HepG2 (cell line): ENCODE results near the gene FNDC3B. TPM values are rescaled to one million over a fixed set of nuclear protein-coding genes. Genes with fewer than 3 reads are reported as not detected.

ENCODE experiments used
- AKAP8 ChIP-seq: sonication (generic); formaldehyde crosslinking; IDR thresholded peaks from 2 replicates; pipeline ENCODE4 v1.5.1; 2020; ENCODE audit warnings: mild to moderate bottlenecking, missing genetic modification reagents
- ATF7-NPFF ChIP-seq: sonication (generic); formaldehyde crosslinking; IDR thresholded peaks from 2 replicates; pipeline ENCODE4 v1.8.1; 2023; ENCODE audit warnings: mild to moderate bottlenecking, low read depth, missing genetic modification reagents, moderate library complexity
- CCDC6 ChIP-seq: sonication (generic); formaldehyde crosslinking; IDR thresholded peaks from 2 replicates; pipeline ENCODE4 v1.8.1; 2022; ENCODE audit warnings: mild to moderate bottlenecking, missing genetic modification reagents, moderate library complexity
- HOXD1 ChIP-seq: sonication (generic); formaldehyde crosslinking; IDR thresholded peaks from 2 replicates; pipeline ENCODE4 v1.5.0; 2020; ENCODE audit warnings: missing genetic modification reagents
- JUNB ChIP-seq: sonication (generic); formaldehyde crosslinking; IDR thresholded peaks from 2 replicates; pipeline ENCODE4 v1.8.0; 2022; ENCODE audit warnings: missing genetic modification reagents, mild to moderate bottlenecking, borderline replicate concordance
- MED1 ChIP-seq: sonication (generic); formaldehyde crosslinking; IDR thresholded peaks from 2 replicates; pipeline ENCODE4 v1.4.0; 2020; ENCODE audit warnings: missing genetic modification reagents
- MNT ChIP-seq: fragments of 450-650 bp; IDR thresholded peaks from 2 replicates; pipeline ENCODE4 v1.6.1; 2016
- NCOR1 ChIP-seq: fragments of 200-600 bp; sonication (generic); IDR thresholded peaks from 2 replicates; pipeline ENCODE4 v1.7.0; 2017; ENCODE audit warnings: antibody characterized with exemption, low read length, borderline replicate concordance
- NFAT5 ChIP-seq: sonication (generic); formaldehyde crosslinking; IDR thresholded peaks from 2 replicates; pipeline ENCODE4 v1.4.0; 2020; ENCODE audit warnings: missing genetic modification reagents
- PBX3 ChIP-seq: sonication (generic); formaldehyde crosslinking; IDR thresholded peaks from 2 replicates; pipeline ENCODE4 v1.8.1; 2023; ENCODE audit warnings: missing genetic modification reagents, inconsistent platforms, borderline replicate concordance
- SAFB2 ChIP-seq: sonication (generic); formaldehyde crosslinking; IDR thresholded peaks from 2 replicates; pipeline ENCODE4 v1.5.1; 2020; ENCODE audit warnings: missing genetic modification reagents, low read depth, mild to moderate bottlenecking, borderline replicate concordance
- SRSF4 ChIP-seq: fragments of 200-400 bp; formaldehyde crosslinking; IDR thresholded peaks from one replicate; pipeline ENCODE4 v1.6.1; 2018; ENCODE audit warnings: mild to moderate bottlenecking, low read depth, low read length, moderate library complexity; ENCODE audit not compliant: poor library complexity, severe bottlenecking
- TAF1 ChIP-seq: sonication (generic); formaldehyde crosslinking; IDR thresholded peaks from 2 replicates; pipeline ENCODE4 v1.4.0; 2020; ENCODE audit warnings: missing genetic modification reagents
- TRIM24 ChIP-seq: sonication (generic); formaldehyde crosslinking; IDR thresholded peaks from 2 replicates; pipeline ENCODE4 v1.8.0; 2022; ENCODE audit warnings: mild to moderate bottlenecking, missing genetic modification reagents
- ZFP41 ChIP-seq: sonication (generic); formaldehyde crosslinking; IDR thresholded peaks from 2 replicates; pipeline ENCODE4 v1.4.0; 2020; ENCODE audit warnings: mild to moderate bottlenecking, missing genetic modification reagents, borderline replicate concordance
- ZNF180 ChIP-seq: sonication (generic); formaldehyde crosslinking; IDR thresholded peaks from 2 replicates; pipeline ENCODE4 v1.4.0; 2020; ENCODE audit warnings: low read depth, missing genetic modification reagents, borderline replicate concordance
- ZNF329 ChIP-seq: sonication (generic); formaldehyde crosslinking; IDR thresholded peaks from 2 replicates; pipeline ENCODE4 v1.9.0; 2021; ENCODE audit warnings: low read depth, mild to moderate bottlenecking, missing genetic modification reagents
- ZSCAN29 ChIP-seq: sonication (generic); formaldehyde crosslinking; conservative IDR thresholded peaks from 2 replicates; pipeline ENCODE4 v1.4.0; 2020; ENCODE audit warnings: mild to moderate bottlenecking, missing genetic modification reagents
- ZSCAN5A ChIP-seq: sonication (generic); formaldehyde crosslinking; IDR thresholded peaks from 2 replicates; pipeline ENCODE4 v1.8.0; 2022; ENCODE audit warnings: mild to moderate bottlenecking, missing genetic modification reagents, borderline replicate concordance
- polyA plus RNA-seq, 8 experiments: library from polyadenylated mRNA; depleted of rRNA in 3 of 8; stranded (reverse) in 7 of 8; unstranded in 1 of 8; fragments of >200 nt; fragmentation: Illumina TruSeq in 4 of 8; extraction: Trizol in 4 of 8; gene quantifications; 2 replicates each; pipeline versions ENCODE4 v1.2.1 to v1.2.3, GENCODE V29; 2011 to 2016; ENCODE audit warnings: low read depth in 4 of 8, missing spikeins in 1 of 8, mixed read lengths in 1 of 8; ENCODE audit not compliant: insufficient read depth in 1 of 8
- total RNA-seq, 5 experiments: library from RNA; depleted of rRNA; stranded (reverse); fragments of >200 nt; fragmentation: Illumina TruSeq; extraction: Trizol; gene quantifications; 2 replicates each; pipeline ENCODE4 v1.2.3, GENCODE V29; 2016; ENCODE audit warnings: low read depth in 1 of 5

FNDC3B gene
- total and polyA plus RNA-seq, 2 of the 13 experiments (the other 11 are each of a cell fraction or from before 2014, with no cell fraction given): 74.8 to 103 TPM

DNA sequence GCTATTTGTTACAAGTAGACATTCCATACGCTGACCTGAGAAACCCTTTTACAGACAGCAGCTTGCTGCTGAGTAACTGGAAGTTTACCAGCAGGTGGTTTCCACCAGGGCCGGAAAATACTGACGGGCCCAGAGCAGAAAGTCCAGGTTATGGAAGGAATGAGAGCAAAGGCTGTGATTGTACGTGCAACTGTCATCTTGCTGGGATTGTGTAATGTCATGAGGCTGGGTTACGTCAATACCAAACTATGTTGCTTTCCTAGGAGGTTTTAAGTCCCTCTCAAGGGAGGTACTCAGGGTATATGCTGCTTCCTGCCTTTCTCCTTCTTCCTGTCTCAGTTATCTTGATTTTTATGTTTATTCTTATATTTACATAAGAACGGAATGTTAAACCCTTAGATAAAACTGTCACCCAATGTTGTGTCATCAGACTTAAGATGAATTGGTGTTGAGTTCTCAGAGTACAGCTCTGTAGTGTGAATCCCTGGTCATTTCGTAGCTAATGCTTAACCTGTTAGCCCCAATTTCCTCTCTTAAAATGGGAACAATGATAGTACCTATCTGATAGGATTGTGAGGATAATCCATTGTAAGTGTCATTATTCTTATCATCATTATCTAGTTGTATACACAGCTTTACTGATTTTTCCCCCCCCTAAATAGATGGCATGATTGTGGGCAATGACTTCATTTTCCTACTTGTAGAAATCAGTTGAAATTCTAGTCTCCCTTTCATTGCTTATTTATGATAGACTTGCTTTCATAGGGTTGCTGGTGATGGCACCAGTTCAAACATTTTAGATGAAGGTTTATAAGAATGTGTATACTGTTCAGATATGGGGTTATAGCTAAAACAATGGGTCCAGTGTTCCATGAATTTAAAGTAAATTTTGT lies 101.4 kb downstream of the FNDC3B start (continued):
- TF ChIP-seq HOXD1 (CRISPR knock-in tag) (peak; percentile 98), PBX3 (CRISPR knock-in tag) (no peak), NCOR1 (peak; percentile 87), ATF7-NPFF (CRISPR knock-in tag) (0 out of 2 replicates have a peak, but pooled peaks have one; percentile 54), TRIM24 (CRISPR knock-in tag) (0 out of 2 replicates have a peak, but pooled peaks have one; percentile 70), ZSCAN5A (CRISPR knock-in tag) (peak; percentile 85; the same call in 1 of the 2 replicates), MNT (peak; percentile 60), JUNB (peak; percentile 74; the same call in 1 of the 2 replicates), ZNF329 (CRISPR knock-in tag) (no peak), ZFP41 (no peak), SRSF4 (no peak), AKAP8 (CRISPR knock-in tag) (peak; percentile 83; the same call in 1 of the 2 replicates), CCDC6 (no peak), ZNF180 (CRISPR knock-in tag) (no peak), ZSCAN29 (CRISPR knock-in tag) (peak; percentile 77), TAF1 (CRISPR knock-in tag) (no peak), MED1 (CRISPR knock-in tag) (peak; percentile 100), SAFB2 (CRISPR knock-in tag) (no peak), NFAT5 (peak; percentile 71; the same call in 1 of the 2 replicates)
